Spleen (tissue), 11 donors: Measurements from ENCODE around the gene DTWD2. TPM values are rescaled to one million over a fixed set of nuclear protein-coding genes. Genes with fewer than 3 reads are reported as not detected.
"Not testable (repeated sequence)": the region's sequence is repeated elsewhere in the genome, so short reads cannot be mapped to it uniquely, and the experiment has no call there.

Experiments
- DNase-seq: peaks from one replicate; pipeline ENCODE4 v3.0.0-alpha.2; 2020
- H3K27ac ChIP-seq, 8 donors: fragments of 200-600 bp; sonication (generic) in 7 of 8; 1 replicate in 4 of 8; 2 replicates in 4 of 8; pipeline versions ENCODE4 v1.5.0 to v1.8.0; 2016 to 2021; ENCODE audit warnings: inconsistent platforms in 4 of 8, mild to moderate bottlenecking in 4 of 8, moderate library complexity in 1 of 8
- H3K27me3 ChIP-seq, 7 donors: fragments of 200-600 bp; sonication (generic) in 6 of 7; replicated peaks in 1 of 7; 1 replicate in 4 of 7; 2 replicates in 3 of 7; pipeline versions ENCODE4 v1.5.0 to v1.8.0; 2016 to 2021; ENCODE audit warnings: inconsistent platforms in 3 of 7, mild to moderate bottlenecking in 1 of 7
- H3K36me3 ChIP-seq, 6 donors: fragments of 200-600 bp; sonication (generic) in 5 of 6; 1 replicate in 4 of 6; 2 replicates in 2 of 6; pipeline versions ENCODE4 v1.5.0 to v1.8.0; 2016 to 2021; ENCODE audit warnings: inconsistent platforms in 2 of 6
- H3K4me1 ChIP-seq, 6 donors: fragments of 200-600 bp; sonication (generic) in 5 of 6; 1 replicate in 3 of 6; 2 replicates in 3 of 6; pipeline versions ENCODE4 v1.5.0 to v1.8.0; 2016 to 2021; ENCODE audit warnings: inconsistent platforms in 3 of 6
- H3K4me3 ChIP-seq, 8 donors: fragments of 200-600 bp; sonication (generic) in 7 of 8; 1 replicate in 4 of 8; 2 replicates in 4 of 8; pipeline versions ENCODE4 v1.5.0 to v1.8.0; 2016 to 2021; ENCODE audit warnings: inconsistent platforms in 4 of 8, mild to moderate bottlenecking in 4 of 8, moderate library complexity in 2 of 8
- H3K9me3 ChIP-seq, 8 donors: fragments of 200-600 bp; sonication (generic) in 7 of 8; 1 replicate in 4 of 8; 2 replicates in 4 of 8; pipeline versions ENCODE4 v1.5.0 to v1.8.0; 2016 to 2021; ENCODE audit warnings: inconsistent platforms in 4 of 8
- CTCF ChIP-seq, 11 experiments: fragments of 200-600 bp in 7 of 11; fragments of 450-650 bp in 4 of 11; sonication (generic) in 4 of 11; IDR thresholded peaks in 8 of 11; conservative IDR thresholded peaks in 3 of 11; 1 replicate in 7 of 11; 2 replicates in 4 of 11; pipeline versions ENCODE4 v1.4.0 to v1.8.0; 2016 to 2021; ENCODE audit warnings: antibody characterized with exemption in 11 of 11, inconsistent platforms in 4 of 11, mild to moderate bottlenecking in 1 of 11
- POLR2A ChIP-seq, 3 donors: fragments of 450-650 bp; IDR thresholded peaks; one replicate each; pipeline ENCODE4 v1.5.1; 2017; ENCODE audit warnings: antibody characterized with exemption in 3 of 3, mild to moderate bottlenecking in 1 of 3
- POLR2AphosphoS5 ChIP-seq, 3 donors: sonication (generic); formaldehyde crosslinking; IDR thresholded peaks; one replicate each; pipeline ENCODE4 v1.5.1; 2017; ENCODE audit warnings: antibody characterized with exemption in 3 of 3
- WGBS, 5 donors: extraction: QIAGEN DNeasy Blood & Tissue Kit in 3 of 5; methylation state at CpG; one replicate each; pipeline versions ENCODE4 v1.1.5 to v1.1.7; 2013 to 2018; 5-methylcytosine and 5-hydroxymethylcytosine counted together
- intact Hi-C: fragments of 100-400 bp; cut with DNase I; formaldehyde crosslinking; loops from one replicate; pipeline ENCODE4 v1.15.0; 2023; ENCODE audit warnings: low total_unique reads
- polyA plus RNA-seq, 3 donors: library from polyadenylated mRNA; stranded (reverse); fragments of 200-250 nt; gene quantifications; one replicate each; pipeline ENCODE4 v1.2.1, GENCODE V29; 2013
- total RNA-seq, 7 donors: library from RNA; depleted of rRNA in 3 of 7; stranded (reverse); fragments of >200 nt in 3 of 7; fragmentation: NEBNext Ultra II Directional in 4 of 7; extraction: Animal tissue kit (Norgen Biotek cat#: 25700) in 4 of 7; gene quantifications; one replicate each; pipeline versions ENCODE4 v1.1.0 to v1.2.1, GENCODE V29; 2016 to 2021
- donor health status: healthy with polysubstance abuse.
- donor health status: DM: no; HTN: no; CAD: no; lungs with moderate emphysema.
- donor health status: DM: no; HTN: no; CAD: no.
- donor health status: Bipolar disorder and iron deficiency.
- donor health status: healthy.
- donor health status: DM: no; HTN: no; CAD: no.
- donor health status: DM: yes; HTN: yes; CAD: no.

Gene DTWD2
- total and polyA plus RNA-seq, 10 donors, result 1.2 to 25.5 (median 8.6) TPM

GRCh38 chr5:119011186-119011585 is 22.8 kb upstream of the DTWD2 start:
- intact Hi-C loops, result no loop called here
- Histone ChIP-seq H3K4me1 (peaks cover 0 to 8% (median 2%) of the 10 kb centered on the region in 6 donors), H3K4me3 (no peak overlapping the region), H3K36me3 (no peaks in the 10 kb centered on the region), H3K9me3 (no peaks in the 10 kb centered on the region), H3K27me3 (no peaks in the 10 kb centered on the region), H3K27ac (no peak overlapping the region)
- no peak for TF ChIP-seq POLR2AphosphoS5 (IDR thresholded peaks at IDR 0.05)
- TF ChIP-seq POLR2A (IDR thresholded peaks at IDR 0.05), result no peak
- no peak for TF ChIP-seq CTCF (IDR thresholded peaks at IDR 0.05 in 8 of 11, conservative IDR thresholded peaks at IDR 0.05 in 3 of 11)
- WGBS, 5 donors, result 93 to 98% (median 96%) methylated on average over 12 to 13 of the region's 13 CpGs
- peak; percentile 62 for DNase-seq

- no peaks in the 10 kb centered on the region for H3K27me3 ChIP-seq
- no peak overlapping the region for H3K27ac ChIP-seq
- WGBS, 5 donors, result 95 to 98% (median 96%) methylated on average over 6 of the region's 6 CpGs
- DNase-seq, result no peak
- no peak overlapping the region for H3K4me3 ChIP-seq
- TF ChIP-seq POLR2AphosphoS5 (IDR thresholded peaks at IDR 0.05), result no peak
- H3K4me1 ChIP-seq, result peaks cover 0 to under 1% (median 0%) of the 10 kb centered on the region in 6 donors
- H3K36me3 ChIP-seq, result no peaks in the 10 kb centered on the region
- no peaks in the 10 kb centered on the region for H3K9me3 ChIP-seq
- intact Hi-C loops, result no loop called here
Measured at GRCh38 chr5:119010206-119010605, 21.9 kb upstream of the DTWD2 start.

- no peaks in the 10 kb centered on the region for H3K36me3 ChIP-seq
- 90 to 97% (median 96%) methylated on average over 1 of the region's 1 CpG for WGBS, 5 donors
- TF ChIP-seq POLR2A (IDR thresholded peaks at IDR 0.05) (no peak), POLR2AphosphoS5 (IDR thresholded peaks at IDR 0.05) (no peak), CTCF (IDR thresholded peaks at IDR 0.05 in 8 of 11, conservative IDR thresholded peaks at IDR 0.05 in 3 of 11) (no peak)
- H3K27me3 ChIP-seq, result no peaks in the 10 kb centered on the region
- no peak overlapping the region for H3K27ac ChIP-seq
- no peaks in the 10 kb centered on the region for H3K4me1 ChIP-seq
- no peak for DNase-seq
- H3K9me3 ChIP-seq, result no peaks in the 10 kb centered on the region
- H3K4me3 ChIP-seq, result no peak overlapping the region
- intact Hi-C loops, result no loop called here
Measured at GRCh38 chr5:119009131-119009530, 20.8 kb upstream of the DTWD2 start.

- Histone ChIP-seq H3K9me3 (peaks cover 3 to 58% (median 38%) of the 10 kb centered on the region in 8 donors), H3K27me3 (no peaks in the 10 kb centered on the region), H3K4me3 (no peak overlapping the region), H3K27ac (no peak overlapping the region), H3K4me1 (no peaks in the 10 kb centered on the region), H3K36me3 (no peaks in the 10 kb centered on the region)
- TF ChIP-seq CTCF (IDR thresholded peaks at IDR 0.05 in 8 of 11, conservative IDR thresholded peaks at IDR 0.05 in 3 of 11), result no peak
- TF ChIP-seq POLR2A (IDR thresholded peaks at IDR 0.05), result no peak
- no peak for TF ChIP-seq POLR2AphosphoS5 (IDR thresholded peaks at IDR 0.05)
- intact Hi-C loops, result no loop called here
- 89 to 100% (median 93%) methylated on average over 1 of the region's 1 CpG for WGBS, 5 donors
- no peak for DNase-seq
Measured at GRCh38 chr5:118999696-119000095, 11.3 kb upstream of the DTWD2 start.

- DNase-seq, H3K27me3 ChIP-seq, H3K4me1 ChIP-seq, H3K36me3 ChIP-seq, H3K27ac ChIP-seq, H3K4me3 ChIP-seq, intact Hi-C loops: not testable (repeated sequence)
- WGBS, 5 donors, result 91 to 97% (median 94%) methylated on average over 21 to 24 of the region's 24 CpGs
- H3K9me3 ChIP-seq, result peaks cover 3 to 58% (median 38%) of the 10 kb centered on the region in 8 donors
Measured at GRCh38 chr5:118998861-118999260, 10.5 kb upstream of the DTWD2 start.
